ENCODE data around the gene ASXL2. TPM values are rescaled to one million over a fixed set of nuclear protein-coding genes. Genes with fewer than 3 reads are reported as not detected.

Gene ASXL2
- polyA plus RNA-seq, 1 donor from 2014 or later, result 2.9 TPM

- no peaks in the 10 kb centered on the region for H3K36me3 ChIP-seq (ENCODE audit: insufficient read depth, low read length)
- no peaks in the 10 kb centered on the region for H3K27me3 ChIP-seq (ENCODE audit: insufficient read depth, low read depth, low read length)
- H3K4me2 ChIP-seq (ENCODE audit: low read length), result peak overlapping the region; percentile 91
- no peaks in the 10 kb centered on the region for H3K9me2 ChIP-seq (ENCODE audit: insufficient read depth, low read length)
- peak overlapping the region; percentile 86 for H3K27ac ChIP-seq (ENCODE audit: low read length)
- TF ChIP-seq POLR2AphosphoS5 (IDR thresholded peaks at IDR 0.05) (no peak), EP300 (conservative IDR thresholded peaks at IDR 0.05; ENCODE audit: poor library complexity, severe bottlenecking) (no peak), MXI1 (conservative IDR thresholded peaks at IDR 0.05; ENCODE audit: poor library complexity, severe bottlenecking) (no peak), TAF1 (IDR thresholded peaks at IDR 0.05; ENCODE audit: low read depth) (no peak), REST (IDR thresholded peaks at IDR 0.05; ENCODE audit: borderline replicate concordance) (no peak), SMC3 (conservative IDR thresholded peaks at IDR 0.05; ENCODE audit: poor library complexity) (no peak), EZH2 (IDR thresholded peaks at IDR 0.05; ENCODE audit: borderline replicate concordance, insufficient read depth, low read length, poor library complexity, severe bottlenecking) (no peak), RAD21 (conservative IDR thresholded peaks at IDR 0.05) (no peak), CTCF (IDR thresholded peaks at IDR 0.05; ENCODE audit: poor library complexity, severe bottlenecking) (no peak)
- H3K9ac ChIP-seq (ENCODE audit: low read length), result peak overlapping the region; percentile 71
- H4K20me1 ChIP-seq (ENCODE audit: insufficient read depth), result no peaks in the 10 kb centered on the region
- H2AFZ ChIP-seq (ENCODE audit: low read depth, low read length), result peak overlapping the region; percentile 66
- no peaks in the 10 kb centered on the region for H3F3A ChIP-seq (ENCODE audit: insufficient read depth, low read length, poor library complexity, severe bottlenecking)
- peaks cover 26% of the 10 kb centered on the region for H3K79me2 ChIP-seq (replicated peaks; ENCODE audit: insufficient read depth, low read length)
- H3K4me3 ChIP-seq (ENCODE audit: low read length), result peak overlapping the region; percentile 92
- H3K9me3 ChIP-seq (ENCODE audit: low read length), result no peaks in the 10 kb centered on the region
Measured at GRCh38 chr2:25879133-25879730, 945 bp upstream of the ASXL2 start.

- Histone ChIP-seq H3K9me2 (ENCODE audit: insufficient read depth, low read length) (no peaks in the 10 kb centered on the region), H4K20me1 (ENCODE audit: insufficient read depth) (no peaks in the 10 kb centered on the region), H3K36me3 (ENCODE audit: insufficient read depth, low read length) (no peaks in the 10 kb centered on the region), H3K9me3 (ENCODE audit: low read length) (no peaks in the 10 kb centered on the region), H3K27me3 (ENCODE audit: insufficient read depth, low read depth, low read length) (no peaks in the 10 kb centered on the region), H3K79me2 (replicated peaks; ENCODE audit: insufficient read depth, low read length) (peaks cover 34% of the 10 kb centered on the region), H3K9ac (ENCODE audit: low read length) (peak overlapping the region; percentile 88), H3K4me3 (ENCODE audit: low read length) (peak overlapping the region; percentile 92), H3K27ac (ENCODE audit: low read length) (peak overlapping the region; percentile 93), H3F3A (ENCODE audit: insufficient read depth, low read length, poor library complexity, severe bottlenecking) (no peaks in the 10 kb centered on the region), H2AFZ (ENCODE audit: low read depth, low read length) (peak overlapping the region; percentile 86), H3K4me2 (ENCODE audit: low read length) (peak overlapping the region; percentile 91)
- TF ChIP-seq SMC3 (conservative IDR thresholded peaks at IDR 0.05; ENCODE audit: poor library complexity) (no peak), TAF1 (IDR thresholded peaks at IDR 0.05; ENCODE audit: low read depth) (peak; percentile 23), EP300 (conservative IDR thresholded peaks at IDR 0.05; ENCODE audit: poor library complexity, severe bottlenecking) (no peak), RAD21 (conservative IDR thresholded peaks at IDR 0.05) (no peak), REST (IDR thresholded peaks at IDR 0.05; ENCODE audit: borderline replicate concordance) (peak; percentile 24), CTCF (IDR thresholded peaks at IDR 0.05; ENCODE audit: poor library complexity, severe bottlenecking) (no peak), MXI1 (conservative IDR thresholded peaks at IDR 0.05; ENCODE audit: poor library complexity, severe bottlenecking) (peak; percentile 53)
Measured at GRCh38 chr2:25877431-25878360, 591 bp downstream of the ASXL2 start.

All from neural cell (in vitro differentiated cells).